ENCODE results near the gene SMG6.
"Not testable (repeated sequence)": the region's sequence is repeated elsewhere in the genome, so short reads cannot be mapped to it uniquely, and the experiment has no call there.

SMG6 gene

DNA sequence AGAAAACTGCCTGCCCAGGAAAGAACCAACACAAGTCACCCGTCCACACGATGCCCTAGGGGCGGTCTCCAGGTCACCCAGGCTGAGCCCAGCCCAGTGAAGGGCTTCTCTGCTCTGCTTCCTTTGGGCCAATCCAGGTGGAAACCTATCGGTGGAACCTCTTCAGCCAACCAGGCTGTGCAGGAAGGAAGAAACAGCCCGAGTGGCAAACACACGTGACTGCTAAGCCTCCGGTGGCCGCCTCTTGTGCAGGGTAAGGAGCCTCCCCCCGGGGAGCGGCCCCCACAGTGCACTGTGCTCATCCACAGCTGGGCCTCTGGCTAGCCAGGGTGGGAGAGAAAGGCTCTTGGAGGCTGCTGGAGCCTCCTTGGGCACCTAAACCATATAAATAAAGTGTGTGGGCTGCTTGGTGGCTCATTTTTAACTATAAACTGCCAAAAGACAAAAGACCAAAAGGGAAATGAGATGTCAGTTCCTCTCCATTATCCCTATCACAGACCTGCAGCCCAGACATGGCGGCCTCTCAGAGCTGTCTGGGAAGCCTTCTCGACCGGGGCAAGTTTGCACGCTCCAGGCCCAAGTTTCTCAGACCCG is 280.8 kb downstream of the SMG6 start:
- no peak for DNase-seq
- in situ Hi-C loops (cut with HindIII; ENCODE audit: low pct_ligation_motif_present, low pct_unique_long_range_greater_than_20kb, low sequenced_read_pairs): no loop called here

DNA sequence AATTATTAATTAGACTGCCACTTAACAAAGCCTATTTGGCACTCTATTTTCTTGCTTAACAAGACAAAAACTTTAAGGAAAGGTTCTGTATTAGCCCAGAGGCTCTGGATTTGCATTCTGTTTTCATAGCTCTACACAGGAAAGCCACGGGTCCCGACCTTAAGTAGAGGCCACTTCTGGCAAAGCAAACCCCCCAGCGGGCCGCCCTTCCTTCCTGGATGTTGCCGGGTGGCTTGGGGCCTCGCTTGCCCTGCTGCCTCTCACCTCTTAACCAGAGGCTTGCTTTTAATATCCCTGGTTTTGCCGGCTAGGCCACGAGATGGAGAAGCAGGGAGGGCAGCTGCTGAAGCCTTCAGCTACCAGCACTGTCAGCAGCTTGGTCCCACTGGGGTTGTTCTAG is 282.9 kb downstream of the SMG6 start:
- in situ Hi-C loops (cut with HindIII; ENCODE audit: low pct_ligation_motif_present, low pct_unique_long_range_greater_than_20kb, low sequenced_read_pairs): no loop called here
- DNase-seq: no peak

DNA sequence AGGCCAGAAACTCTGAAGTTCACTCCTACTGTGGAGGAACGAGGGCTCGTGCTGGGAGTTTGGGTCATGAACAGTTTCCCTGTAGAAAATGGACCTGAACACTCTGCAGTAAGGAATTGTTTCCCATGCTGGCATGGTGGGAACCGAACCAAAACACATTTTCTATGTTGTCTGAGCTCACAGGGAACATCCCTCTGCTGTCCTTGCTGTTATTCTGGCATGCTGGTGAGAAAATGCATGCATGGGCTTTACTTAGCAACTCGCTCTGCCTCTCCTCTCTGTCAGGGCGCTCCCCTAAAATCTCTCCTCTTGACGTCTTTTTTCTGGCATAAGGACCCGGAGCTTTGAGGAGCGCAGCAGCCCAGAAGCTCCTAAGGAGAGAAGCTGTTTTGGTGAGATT is 283.9 kb downstream of the SMG6 start:
- DNase-seq: no peak
- in situ Hi-C loops (cut with HindIII; ENCODE audit: low pct_ligation_motif_present, low pct_unique_long_range_greater_than_20kb, low sequenced_read_pairs): no loop called here

DNA sequence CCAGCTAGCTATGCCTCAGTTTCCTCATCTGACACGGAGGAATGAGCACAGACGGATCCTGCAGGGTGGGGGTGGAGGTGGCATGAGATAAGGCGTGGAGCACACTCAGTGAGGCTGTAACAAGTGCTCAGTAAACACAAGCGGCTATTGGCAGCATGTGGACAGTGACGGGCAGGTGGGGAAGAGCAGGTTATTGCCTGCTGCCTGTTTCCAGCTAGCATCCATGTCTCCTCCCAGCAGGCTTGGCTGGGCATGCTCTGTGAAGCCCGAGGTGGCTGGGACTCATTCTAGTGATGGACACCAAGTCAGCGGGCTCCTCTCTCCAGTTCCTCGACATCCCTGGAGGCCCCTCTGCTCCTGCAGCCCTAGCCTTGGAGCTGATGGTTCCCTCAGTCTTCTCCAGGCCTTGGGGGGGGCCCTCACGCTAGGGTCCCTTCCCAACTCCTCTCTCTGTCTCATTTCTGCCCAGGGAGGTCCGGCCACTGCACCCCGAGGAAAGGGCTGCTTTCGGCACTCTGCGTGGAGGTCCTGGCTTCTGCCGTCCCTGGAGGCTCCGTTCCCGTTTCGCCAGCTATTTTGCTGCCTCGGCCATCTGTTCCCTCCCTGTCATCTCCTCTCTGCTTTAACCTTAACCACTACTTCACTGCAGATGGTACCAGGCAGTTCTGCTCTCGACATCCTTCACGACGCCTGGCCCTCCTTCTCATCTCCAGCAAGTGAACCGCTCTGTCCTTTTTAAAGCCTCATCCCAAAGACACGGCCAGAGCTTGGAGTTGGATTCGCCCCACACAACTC is 284.7 kb downstream of the SMG6 start:
- no peak for DNase-seq
- in situ Hi-C loops (cut with HindIII; ENCODE audit: low pct_ligation_motif_present, low pct_unique_long_range_greater_than_20kb, low sequenced_read_pairs): no loop called here

DNA sequence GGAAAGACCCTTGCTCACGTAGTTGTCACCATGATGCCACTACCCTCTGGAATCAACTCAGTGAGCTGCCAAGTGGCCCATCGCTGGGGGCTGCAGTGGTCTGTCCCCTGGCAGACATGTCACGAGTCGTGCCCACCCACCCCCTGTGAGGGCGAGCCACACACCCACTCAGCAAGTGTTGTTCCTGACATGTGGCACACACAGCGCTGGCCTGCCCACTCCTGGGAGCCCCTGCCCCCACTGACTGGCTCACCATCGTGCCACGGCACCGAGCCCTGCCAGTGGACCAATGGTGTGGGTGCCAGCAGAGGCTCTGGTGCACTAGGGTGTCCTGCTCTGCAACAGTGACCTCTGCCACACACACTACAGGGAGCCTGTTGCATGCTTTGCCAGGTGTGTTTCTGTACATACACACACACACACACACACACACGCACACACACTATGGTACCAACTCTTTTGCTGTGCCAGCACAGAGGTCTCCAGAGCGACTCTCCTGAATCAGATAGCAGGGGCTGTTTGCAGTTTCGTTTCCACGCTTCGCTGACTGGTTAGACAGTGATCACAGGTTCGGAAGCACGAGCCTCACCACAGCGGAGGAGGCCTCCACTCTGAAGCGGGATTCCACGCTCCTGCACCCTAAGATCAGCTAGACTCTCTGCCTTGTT is 286.2 kb downstream of the SMG6 start:
- DNase-seq: no peak
- in situ Hi-C loops (cut with HindIII; ENCODE audit: low pct_ligation_motif_present, low pct_unique_long_range_greater_than_20kb, low sequenced_read_pairs): no loop called here

DNA sequence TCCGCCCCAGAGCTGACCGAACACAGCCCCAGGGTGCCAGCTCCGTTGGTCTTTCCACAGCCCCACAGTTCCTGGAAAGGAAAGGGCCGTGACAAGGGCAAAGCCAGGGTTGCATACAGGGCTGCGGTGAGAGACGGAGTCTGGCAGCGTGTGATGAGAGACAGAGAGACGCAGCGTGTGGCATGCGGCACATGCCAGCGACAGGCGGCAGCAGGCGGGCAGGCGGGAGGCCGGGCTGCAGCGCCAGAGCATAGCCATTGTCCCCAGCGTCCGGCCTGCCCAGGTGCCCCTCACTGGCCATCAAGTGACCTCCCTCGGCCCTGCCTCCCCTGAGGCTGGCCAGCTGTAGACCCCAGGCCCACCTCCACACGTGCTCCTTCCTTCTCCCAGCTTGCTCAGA is 287.1 kb downstream of the SMG6 start:
- in situ Hi-C loops (cut with HindIII; ENCODE audit: low pct_ligation_motif_present, low pct_unique_long_range_greater_than_20kb, low sequenced_read_pairs): no loop called here

DNA sequence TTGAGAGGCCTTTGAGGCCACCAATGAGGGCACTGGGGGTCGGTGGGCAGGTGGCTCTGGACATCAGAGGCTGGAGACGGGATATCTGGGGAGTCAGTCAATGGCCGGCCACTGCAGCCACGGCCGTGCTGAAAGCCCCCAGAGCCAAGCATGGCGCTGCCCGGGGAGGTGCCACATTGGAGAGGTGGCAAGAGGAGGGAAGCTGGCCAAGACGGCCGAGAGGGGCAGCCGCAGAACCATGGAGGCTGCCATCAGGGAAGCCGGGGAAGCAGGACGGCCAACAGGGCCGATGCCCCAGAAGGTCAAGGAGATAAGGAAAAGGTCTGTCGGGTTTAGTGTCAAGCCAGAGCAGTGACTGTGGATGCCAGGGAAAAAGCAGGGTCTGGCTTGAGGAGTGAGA is 288.3 kb downstream of the SMG6 start:
- DNase-seq: no peak
- in situ Hi-C loops (cut with HindIII; ENCODE audit: low pct_ligation_motif_present, low pct_unique_long_range_greater_than_20kb, low sequenced_read_pairs): no loop called here

More for the DNA sequence above, 287.1 kb downstream of the SMG6 start:
- DNase-seq: no peak

DNA sequence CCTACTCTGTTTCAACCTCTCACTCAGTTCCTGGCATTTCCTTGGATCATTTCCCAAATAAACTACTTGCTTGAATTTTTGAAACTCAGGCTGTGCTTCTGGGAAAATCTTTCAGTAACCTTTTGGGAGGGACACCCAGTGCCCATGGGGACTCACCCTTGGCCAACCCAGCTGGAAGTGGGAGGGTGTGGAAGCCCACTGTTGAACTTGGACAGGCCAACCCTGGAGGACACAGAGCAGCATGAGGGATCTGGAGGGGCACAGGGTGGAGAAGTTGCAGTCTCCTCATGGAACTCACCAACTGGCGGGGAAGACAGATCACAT is 289.6 kb downstream of the SMG6 start:
- no peak for DNase-seq
- in situ Hi-C loops (cut with HindIII; ENCODE audit: low pct_ligation_motif_present, low pct_unique_long_range_greater_than_20kb, low sequenced_read_pairs): no loop called here

DNA sequence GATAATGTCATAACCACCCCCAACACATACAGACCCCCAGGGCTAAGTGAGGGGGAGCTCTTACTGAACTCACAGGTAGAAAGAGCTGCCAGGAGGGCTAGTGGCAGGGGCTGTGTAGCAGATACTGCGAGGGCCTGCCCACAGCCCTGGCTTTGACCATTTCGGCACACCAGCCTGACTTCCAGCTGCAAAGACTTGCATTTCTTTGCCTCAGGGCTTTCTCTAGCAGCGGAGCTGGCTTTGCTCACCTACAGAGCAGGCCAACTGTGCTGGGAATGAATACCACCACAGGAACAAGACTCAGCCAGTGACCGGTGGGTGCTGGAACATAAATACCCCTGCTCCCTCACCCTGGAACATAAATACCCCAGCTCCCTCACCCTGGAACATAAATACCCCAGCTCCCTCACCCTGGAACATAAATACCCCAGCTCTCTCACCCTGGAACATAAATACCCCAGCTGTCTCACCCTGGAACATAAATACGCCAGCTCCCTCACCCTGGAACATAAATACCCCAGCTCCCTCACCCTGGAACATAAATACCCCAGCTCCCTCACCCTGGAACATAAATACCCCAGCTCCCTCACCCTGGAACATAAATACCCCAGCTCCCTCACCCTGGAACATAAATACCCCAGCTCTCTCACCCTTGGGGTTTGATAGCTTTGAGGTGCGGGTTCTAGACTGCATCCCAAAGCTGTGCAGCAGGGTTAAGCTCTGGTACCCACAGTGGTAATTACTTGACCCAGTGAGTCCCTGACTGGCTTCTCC is 290.2 kb downstream of the SMG6 start:
- DNase-seq; in situ Hi-C loops (cut with HindIII; ENCODE audit: low pct_ligation_motif_present, low pct_unique_long_range_greater_than_20kb, low sequenced_read_pairs): not testable (repeated sequence)

DNA sequence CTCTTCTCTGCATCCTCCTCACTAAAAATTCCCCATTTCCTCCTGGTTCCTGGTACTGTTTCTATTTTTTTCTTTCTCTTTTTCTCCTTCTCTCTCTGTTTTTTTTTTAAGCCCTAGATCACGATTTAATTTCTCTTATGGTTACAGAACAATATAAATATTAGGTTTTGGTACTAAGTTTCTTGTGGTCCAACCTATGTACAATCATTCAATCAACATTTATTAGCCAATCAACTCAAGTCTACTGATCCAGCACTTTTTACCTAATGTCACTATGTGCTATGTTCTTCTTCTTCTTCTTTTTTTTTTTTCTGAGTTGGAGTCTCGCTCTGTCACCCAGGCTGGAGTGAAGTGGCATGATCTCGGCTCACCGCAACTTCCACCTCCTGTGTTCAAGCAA is 291.1 kb downstream of the SMG6 start:
- DNase-seq: no peak
- in situ Hi-C loops (cut with HindIII; ENCODE audit: low pct_ligation_motif_present, low pct_unique_long_range_greater_than_20kb, low sequenced_read_pairs): no loop called here

DNA sequence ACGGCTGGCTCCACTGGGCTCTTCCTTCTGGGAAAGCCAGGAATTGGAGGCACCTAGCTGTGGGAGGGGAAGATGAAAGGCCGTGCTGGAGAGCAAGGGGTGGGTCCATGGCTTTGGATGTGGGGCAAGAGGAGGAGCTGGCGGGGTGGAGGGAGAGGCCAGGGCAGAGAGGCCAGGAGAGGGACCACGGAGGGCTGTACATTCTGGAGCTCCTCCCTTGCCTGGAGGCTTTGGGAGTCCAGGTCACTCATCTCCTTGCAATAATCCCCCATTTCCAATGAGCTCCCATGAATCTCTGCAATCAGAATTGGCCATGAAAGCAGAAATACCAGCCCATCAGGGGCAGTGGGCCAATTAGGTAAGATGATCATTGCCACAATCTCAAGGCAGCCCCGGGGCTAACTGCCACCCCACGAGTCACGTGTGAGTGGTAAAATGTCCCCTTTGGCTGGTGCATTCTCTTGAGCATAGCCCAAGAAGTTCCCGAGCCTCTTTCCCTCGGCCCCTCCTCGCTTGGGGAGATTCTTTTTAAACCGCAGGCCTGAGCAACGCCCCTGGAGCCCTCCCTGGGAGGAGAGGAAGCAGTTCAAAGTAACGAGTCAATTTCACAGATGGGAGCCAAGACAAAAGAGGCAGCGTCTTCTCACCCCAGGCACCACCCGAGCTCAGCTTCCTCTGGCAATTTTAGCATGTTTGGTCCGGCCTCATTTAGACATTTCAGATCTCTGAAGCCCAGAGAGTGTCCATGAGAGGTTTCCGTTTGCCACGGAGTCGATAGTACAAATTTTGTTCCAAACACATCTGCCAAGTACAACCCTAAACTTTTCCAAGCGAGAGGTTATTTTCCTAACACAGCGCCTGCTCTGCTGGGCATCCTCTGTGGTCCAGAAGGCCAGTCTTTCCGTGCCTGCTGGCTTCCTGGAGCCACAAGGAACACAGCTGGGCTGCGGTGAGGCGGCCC is 291.9 kb downstream of the SMG6 start:
- no peak for DNase-seq
- in situ Hi-C loops (cut with HindIII; ENCODE audit: low pct_ligation_motif_present, low pct_unique_long_range_greater_than_20kb, low sequenced_read_pairs): no loop called here
